GM23338 (cell line): ENCODE results near the gene RAB2B. TPM values are rescaled to one million over a fixed set of nuclear protein-coding genes. Genes with fewer than 3 reads are reported as not detected.
"Not testable (repeated sequence)": the region's sequence is repeated elsewhere in the genome, so short reads cannot be mapped to it uniquely, and the experiment has no call there.

Source experiments
- ATAC-seq: fragments of 200-7000 bp; cut with Tn5 transposase; 3 replicates; pipeline ENCODE4 v1.9.1; 2020
- DNase-seq: peaks from one replicate; pipeline ENCODE4 v3.0.0-alpha.2; 2015; ENCODE audit warnings: low spot score
- H2AFZ ChIP-seq: fragments of 200-600 bp; sonication (generic); 2 replicates; pipeline ENCODE4 v1.8.0; 2016; ENCODE audit warnings: antibody characterized with exemption, mild to moderate bottlenecking, moderate library complexity
- H3F3A ChIP-seq: fragments of 200-600 bp; sonication (generic); replicated peaks from 2 replicates; pipeline ENCODE4 v1.8.0; 2017; ENCODE audit warnings: antibody characterized with exemption, mixed run types, low read depth
- H3K27ac ChIP-seq: fragments of 200-600 bp; sonication (generic); 2 replicates; pipeline ENCODE4 v1.6.1; 2016; ENCODE audit warnings: low read depth
- H3K27me3 ChIP-seq: fragments of 200-600 bp; sonication (generic); 2 replicates; pipeline ENCODE4 v1.8.0; 2016; ENCODE audit warnings: mild to moderate bottlenecking, mixed run types, moderate library complexity; ENCODE audit not compliant: insufficient read depth
- H3K36me3 ChIP-seq: fragments of 200-600 bp; sonication (generic); 2 replicates; pipeline ENCODE4 v1.8.0; 2016; ENCODE audit warnings: mild to moderate bottlenecking; ENCODE audit not compliant: insufficient read depth
- H3K4me1 ChIP-seq: fragments of 200-600 bp; sonication (generic); 2 replicates; pipeline ENCODE4 v1.8.0; 2016; ENCODE audit warnings: mild to moderate bottlenecking, moderate library complexity; ENCODE audit not compliant: insufficient read depth
- H3K4me2 ChIP-seq: fragments of 200-600 bp; sonication (generic); 2 replicates; pipeline ENCODE4 v1.7.1; 2017; ENCODE audit warnings: mixed run types
- H3K4me3 ChIP-seq: fragments of 200-600 bp; sonication (generic); 2 replicates; pipeline ENCODE4 v1.6.1; 2016; ENCODE audit warnings: mixed run types
- H3K79me2 ChIP-seq: fragments of 200-600 bp; sonication (generic); replicated peaks from 2 replicates; pipeline ENCODE4 v1.8.0; 2017; ENCODE audit warnings: mild to moderate bottlenecking; ENCODE audit not compliant: insufficient read depth
- H3K9me2 ChIP-seq: fragments of 200-600 bp; sonication (generic); 2 replicates; pipeline ENCODE4 v1.8.0; 2017; ENCODE audit not compliant: insufficient read depth
- H4K20me1 ChIP-seq: fragments of 200-600 bp; sonication (generic); replicated peaks from 2 replicates; pipeline ENCODE4 v1.8.0; 2017; ENCODE audit warnings: mild to moderate bottlenecking; ENCODE audit not compliant: insufficient read depth
- H3K27ac Mint-ChIP-seq: 2 replicates; pipeline ENCODE4 v1.8.0; 2020; ENCODE audit warnings: inconsistent platforms, mild to moderate bottlenecking, moderate library complexity, mixed read lengths
- H3K27me3 Mint-ChIP-seq: 3 replicates; pipeline ENCODE4 v1.8.0; 2022; ENCODE audit warnings: low read depth, mild to moderate bottlenecking, moderate library complexity, mixed read lengths, inconsistent platforms; ENCODE audit not compliant: insufficient read depth, poor library complexity
- H3K36me3 Mint-ChIP-seq: 3 replicates; pipeline ENCODE4 v1.8.0; 2021; ENCODE audit warnings: low read depth, mild to moderate bottlenecking, inconsistent platforms, moderate library complexity, mixed read lengths
- H3K4me1 Mint-ChIP-seq: 3 replicates; pipeline ENCODE4 v1.8.0; 2020; ENCODE audit warnings: mild to moderate bottlenecking, inconsistent platforms, mixed read lengths
- H3K4me3 Mint-ChIP-seq: 3 replicates; pipeline ENCODE4 v1.8.0; 2021; ENCODE audit warnings: moderate library complexity, mild to moderate bottlenecking, inconsistent platforms, mixed read lengths
- H3K9me3 Mint-ChIP-seq: 3 replicates; pipeline ENCODE4 v1.8.0; 2020; ENCODE audit warnings: moderate library complexity, mild to moderate bottlenecking, inconsistent platforms, mixed read lengths
- CREB1 ChIP-seq: fragments of 250-450 bp; sonication (Bioruptor Pico); IDR thresholded peaks from 2 replicates; pipeline ENCODE4 v1.5.0; 2020; ENCODE audit warnings: low read depth, mild to moderate bottlenecking, moderate library complexity
- CTCF ChIP-seq, 2 experiments: fragments of 200-600 bp in 1 of 2; sonication (generic) in 1 of 2; conservative IDR thresholded peaks; 2 replicates each; pipeline versions ENCODE4 v1.5.1 to v1.6.1; 2016 to 2017; ENCODE audit warnings: antibody characterized with exemption in 2 of 2, low read depth in 2 of 2, mild to moderate bottlenecking in 2 of 2, moderate library complexity in 1 of 2
- EZH2phosphoT487 ChIP-seq: fragments of 200-600 bp; sonication (generic); IDR thresholded peaks from one replicate; pipeline ENCODE4 v1.8.1; 2018; ENCODE audit warnings: antibody characterized with exemption; ENCODE audit not compliant: unreplicated experiment
- JUNB ChIP-seq: IDR thresholded peaks from one replicate; pipeline ENCODE4 v1.6.1; 2016; ENCODE audit warnings: antibody characterized with exemption; ENCODE audit not compliant: unreplicated experiment
- NANOG ChIP-seq: IDR thresholded peaks from 2 replicates; pipeline ENCODE4 v1.6.1; 2016; ENCODE audit warnings: antibody characterized with exemption, borderline replicate concordance
- POLR2AphosphoS5 ChIP-seq: IDR thresholded peaks from 2 replicates; pipeline ENCODE4 v1.6.1; 2016; ENCODE audit warnings: antibody characterized with exemption, low read depth
- REST ChIP-seq: IDR thresholded peaks from one replicate; pipeline ENCODE4 v1.6.1; 2018; ENCODE audit warnings: antibody characterized with exemption; ENCODE audit not compliant: unreplicated experiment
- STAT1 ChIP-seq: IDR thresholded peaks from one replicate; pipeline ENCODE4 v1.6.1; 2016; ENCODE audit warnings: antibody characterized with exemption; ENCODE audit not compliant: unreplicated experiment
- ZNF114 ChIP-seq: fragments of 250-450 bp; sonication (Bioruptor Pico); IDR thresholded peaks from 2 replicates; pipeline ENCODE4 v1.5.0; 2020; ENCODE audit warnings: mild to moderate bottlenecking, moderate library complexity
- ZNF331 ChIP-seq: fragments of 250-450 bp; sonication (Bioruptor Pico); IDR thresholded peaks from 2 replicates; pipeline ENCODE4 v1.5.0; 2020; ENCODE audit warnings: low read depth, mild to moderate bottlenecking, moderate library complexity
- ZNF462 ChIP-seq: fragments of 250-450 bp; sonication (Bioruptor Pico); IDR thresholded peaks from 2 replicates; pipeline ENCODE4 v1.5.0; 2020; ENCODE audit warnings: mild to moderate bottlenecking, moderate library complexity
- polyA plus RNA-seq: library from polyadenylated mRNA; unstranded; fragments of >200 nt; fragmentation: Nextera tagmentation; extraction: Ambion mirVana; gene quantifications from 2 replicates; pipeline ENCODE4 v1.2.1, GENCODE V29; 2016
- total RNA-seq: library from RNA; depleted of rRNA; stranded (reverse); fragments of >200 nt; shearing (Covaris generic); gene quantifications from 2 replicates; pipeline ENCODE4 v1.2.3, GENCODE V29; 2014

Gene RAB2B
- total and polyA plus RNA-seq, 2 experiments from 2014 or later, result 12.9 to 29.9 TPM

GRCh38 chr14:21442657-21443056 lies 34.1 kb downstream of the RAB2B start:
- not testable (repeated sequence) for H3K36me3 Mint-ChIP-seq, H3K4me2 ChIP-seq, H3K27me3 Mint-ChIP-seq, H3K27ac Mint-ChIP-seq, H3K9me2 ChIP-seq, ATAC-seq, H3K4me3 Mint-ChIP-seq, H3K4me1 ChIP-seq, H3K27me3 ChIP-seq, H3K9me3 Mint-ChIP-seq, H3K4me3 ChIP-seq, H3K36me3 ChIP-seq, H2AFZ ChIP-seq, DNase-seq
- peaks cover 24% of the 10 kb centered on the region for H3K4me1 Mint-ChIP-seq
- Histone ChIP-seq H3K27ac (0 out of 2 replicates have a peak overlapping the region, but pooled peaks have one; percentile 63), H4K20me1 (peaks cover 56% of the 10 kb centered on the region), H3F3A (peaks cover 27% of the 10 kb centered on the region), H3K79me2 (peaks cover 98% of the 10 kb centered on the region)

- no peak overlapping the region for H3K4me2 ChIP-seq
- H3K4me3 ChIP-seq, result no peak overlapping the region
- no peaks in the 10 kb centered on the region for H3K36me3 ChIP-seq
- Mint-ChIP-seq H3K36me3 (peaks cover 6% of the 10 kb centered on the region; the same call in 2 of the 3 replicates), H3K27ac (peak overlapping the region; percentile 28; the same call in 1 of the 2 replicates), H3K27me3 (no peaks in the 10 kb centered on the region), H3K9me3 (no peaks in the 10 kb centered on the region), H3K4me1 (peaks cover 25% of the 10 kb centered on the region), H3K4me3 (no peak overlapping the region)
- peaks cover 92% of the 10 kb centered on the region for H3K79me2 ChIP-seq
- peak overlapping the region; percentile 91 for H3K27ac ChIP-seq
- H4K20me1 ChIP-seq, result peaks cover 43% of the 10 kb centered on the region
- DNase-seq (no peak), ATAC-seq (no peak)
- H3K4me1 ChIP-seq, result peaks cover 16% of the 10 kb centered on the region
- no peaks in the 10 kb centered on the region for H3K27me3 ChIP-seq
- H3K9me2 ChIP-seq, result no peaks in the 10 kb centered on the region
- H2AFZ ChIP-seq, result no peak overlapping the region
- H3F3A ChIP-seq, result peaks cover 17% of the 10 kb centered on the region; the same call in 1 of the 2 replicates
- no peak for TF ChIP-seq CTCF (conservative IDR thresholded peaks at IDR 0.05; ENCODE audit: low read depth in 2 of 2)
- TF ChIP-seq ZNF462 (CRISPR knock-in tag), result no peak
- no peak for TF ChIP-seq STAT1
- no peak for TF ChIP-seq CREB1 (CRISPR knock-in tag)
- no peak for TF ChIP-seq NANOG
- no peak for TF ChIP-seq ZNF114 (CRISPR knock-in tag)
- TF ChIP-seq ZNF331 (CRISPR knock-in tag), result no peak
- TF ChIP-seq EZH2phosphoT487, result no peak
- TF ChIP-seq REST, result no peak
- TF ChIP-seq POLR2AphosphoS5, result no peak
- TF ChIP-seq JUNB, result no peak
Measured at GRCh38 chr14:21440859-21441258, 35.9 kb downstream of the RAB2B start.
